ENCODE data around the gene TMEM175. TPM values are rescaled to one million over a fixed set of nuclear protein-coding genes. Genes with fewer than 3 reads are reported as not detected.

TMEM175 gene, protein sequence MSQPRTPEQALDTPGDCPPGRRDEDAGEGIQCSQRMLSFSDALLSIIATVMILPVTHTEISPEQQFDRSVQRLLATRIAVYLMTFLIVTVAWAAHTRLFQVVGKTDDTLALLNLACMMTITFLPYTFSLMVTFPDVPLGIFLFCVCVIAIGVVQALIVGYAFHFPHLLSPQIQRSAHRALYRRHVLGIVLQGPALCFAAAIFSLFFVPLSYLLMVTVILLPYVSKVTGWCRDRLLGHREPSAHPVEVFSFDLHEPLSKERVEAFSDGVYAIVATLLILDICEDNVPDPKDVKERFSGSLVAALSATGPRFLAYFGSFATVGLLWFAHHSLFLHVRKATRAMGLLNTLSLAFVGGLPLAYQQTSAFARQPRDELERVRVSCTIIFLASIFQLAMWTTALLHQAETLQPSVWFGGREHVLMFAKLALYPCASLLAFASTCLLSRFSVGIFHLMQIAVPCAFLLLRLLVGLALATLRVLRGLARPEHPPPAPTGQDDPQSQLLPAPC
- total RNA-seq: 10 to 100 TPM; 17.4 to 39.1 (median 30.1) TPM

GRCh38 chr4:931960-932712, at the start of gene TMEM175, which contains the start of gene GAK:
Gene TMEM175 (plus strand): TSS chr4:932460. CDS start chr4:947740, 15,280 bp downstream.
Gene GAK (minus strand): TSS chr4:932316. CDS start chr4:932187, 129 bp downstream.
- TF ChIP-seq, protein P1, sequence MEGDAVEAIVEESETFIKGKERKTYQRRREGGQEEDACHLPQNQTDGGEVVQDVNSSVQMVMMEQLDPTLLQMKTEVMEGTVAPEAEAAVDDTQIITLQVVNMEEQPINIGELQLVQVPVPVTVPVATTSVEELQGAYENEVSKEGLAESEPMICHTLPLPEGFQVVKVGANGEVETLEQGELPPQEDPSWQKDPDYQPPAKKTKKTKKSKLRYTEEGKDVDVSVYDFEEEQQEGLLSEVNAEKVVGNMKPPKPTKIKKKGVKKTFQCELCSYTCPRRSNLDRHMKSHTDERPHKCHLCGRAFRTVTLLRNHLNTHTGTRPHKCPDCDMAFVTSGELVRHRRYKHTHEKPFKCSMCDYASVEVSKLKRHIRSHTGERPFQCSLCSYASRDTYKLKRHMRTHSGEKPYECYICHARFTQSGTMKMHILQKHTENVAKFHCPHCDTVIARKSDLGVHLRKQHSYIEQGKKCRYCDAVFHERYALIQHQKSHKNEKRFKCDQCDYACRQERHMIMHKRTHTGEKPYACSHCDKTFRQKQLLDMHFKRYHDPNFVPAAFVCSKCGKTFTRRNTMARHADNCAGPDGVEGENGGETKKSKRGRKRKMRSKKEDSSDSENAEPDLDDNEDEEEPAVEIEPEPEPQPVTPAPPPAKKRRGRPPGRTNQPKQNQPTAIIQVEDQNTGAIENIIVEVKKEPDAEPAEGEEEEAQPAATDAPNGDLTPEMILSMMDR (IDR thresholded peaks at IDR 0.05): no peak
- no peak for TF ChIP-seq POLR2A (IDR thresholded peaks at IDR 0.05)
- 0 to 2% methylated on average over 29 to 50 of the region's 99 CpGs for WGBS, 2 donors
- DNase-seq (ENCODE audit: low spot score in 2 of 2): peak; percentile 93 to 99
- intact Hi-C loops (cut with DNase I; ENCODE audit: low total_unique reads): no loop called here
- H3K4me3 ChIP-seq (ENCODE audit: low read depth, poor library complexity, severe bottlenecking): peak within 1 kb of the TSS; percentile 99

GRCh38 chr4:882646-883045, 49.6 kb upstream of the TMEM175 start:
- 94% methylated on average over 21 to 22 of the region's 22 CpGs for WGBS, 2 donors
- intact Hi-C loops (cut with DNase I; ENCODE audit: low total_unique reads): no loop called here
- DNase-seq (ENCODE audit: low spot score in 2 of 2): no peak
- H3K4me3 ChIP-seq (ENCODE audit: low read depth, poor library complexity, severe bottlenecking): no peak overlapping the region
- TF ChIP-seq, protein P1 (IDR thresholded peaks at IDR 0.05): no peak
- TF ChIP-seq POLR2A (IDR thresholded peaks at IDR 0.05): no peak

DNA sequence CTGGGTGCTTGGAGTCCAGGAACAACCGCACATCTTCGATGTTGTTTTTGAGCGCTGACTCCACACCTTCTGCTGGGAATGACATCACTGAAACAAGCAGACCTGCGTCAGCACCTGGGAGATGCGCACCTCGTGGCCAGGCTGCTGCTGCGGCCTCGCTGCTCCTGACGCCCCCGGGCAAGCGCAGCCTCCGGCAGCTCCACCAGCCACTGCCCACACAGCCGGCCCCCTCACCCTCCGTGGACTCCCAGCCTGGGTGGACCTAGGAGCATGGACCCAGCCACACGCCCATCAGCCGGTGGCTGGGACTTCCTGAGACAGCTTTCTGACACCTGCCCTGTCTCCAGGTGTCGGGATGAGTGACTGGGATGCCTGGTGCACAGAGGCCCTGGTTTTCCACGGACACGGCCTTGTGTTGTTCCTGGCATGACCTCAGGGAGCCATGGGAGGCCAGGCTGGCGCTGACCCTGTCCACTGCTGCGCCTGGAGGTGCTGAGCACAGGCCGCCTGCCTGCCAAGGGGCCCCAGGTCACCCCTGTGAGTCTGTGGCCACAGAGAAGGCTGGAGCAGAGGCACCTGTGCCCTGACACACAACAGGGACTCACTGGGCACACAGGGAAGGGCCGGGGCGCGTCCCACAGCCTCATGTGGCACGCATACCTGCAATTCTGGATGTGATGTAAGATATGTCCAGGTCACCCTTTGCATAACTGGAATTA, 48.7 kb upstream of the TMEM175 start:
- WGBS, 2 donors: 96 to 97% methylated on average over 18 to 22 of the region's 26 CpGs
- H3K4me3 ChIP-seq (ENCODE audit: low read depth, poor library complexity, severe bottlenecking): no peak overlapping the region
- DNase-seq (ENCODE audit: low spot score in 2 of 2): no peak
- intact Hi-C loops (cut with DNase I; ENCODE audit: low total_unique reads): no loop called here
- TF ChIP-seq POLR2A (IDR thresholded peaks at IDR 0.05): no peak
- TF ChIP-seq, protein P1 (IDR thresholded peaks at IDR 0.05): no peak

DNA sequence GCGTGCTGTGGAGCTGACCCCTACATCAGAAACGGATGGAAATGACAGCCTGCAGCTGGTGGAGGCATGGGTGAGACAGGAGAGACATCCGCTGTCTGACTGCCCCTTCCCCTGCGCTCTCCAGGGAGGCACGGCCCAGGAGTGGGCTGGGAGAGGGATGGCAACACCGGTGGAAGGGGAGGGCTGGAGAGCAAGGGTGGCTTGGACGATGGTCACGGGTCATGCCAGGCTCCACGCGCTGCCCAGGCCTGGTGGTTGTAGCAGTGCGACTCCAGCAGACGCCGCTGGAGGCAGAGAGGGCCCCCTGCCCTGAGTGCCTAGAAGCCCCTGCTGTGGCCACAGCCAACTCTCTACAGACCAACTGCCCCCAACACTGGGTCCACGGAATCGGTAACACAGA, 48.0 kb upstream of the TMEM175 start:
- H3K4me3 ChIP-seq (ENCODE audit: low read depth, poor library complexity, severe bottlenecking): no peak overlapping the region
- intact Hi-C loops (cut with DNase I; ENCODE audit: low total_unique reads): no loop called here
- WGBS, 2 donors: 82 to 93% methylated on average over 14 to 15 of the region's 15 CpGs
- no peak for TF ChIP-seq POLR2A (IDR thresholded peaks at IDR 0.05)
- TF ChIP-seq, protein P1 (IDR thresholded peaks at IDR 0.05): no peak
- no peak for DNase-seq (ENCODE audit: low spot score in 2 of 2)

DNA sequence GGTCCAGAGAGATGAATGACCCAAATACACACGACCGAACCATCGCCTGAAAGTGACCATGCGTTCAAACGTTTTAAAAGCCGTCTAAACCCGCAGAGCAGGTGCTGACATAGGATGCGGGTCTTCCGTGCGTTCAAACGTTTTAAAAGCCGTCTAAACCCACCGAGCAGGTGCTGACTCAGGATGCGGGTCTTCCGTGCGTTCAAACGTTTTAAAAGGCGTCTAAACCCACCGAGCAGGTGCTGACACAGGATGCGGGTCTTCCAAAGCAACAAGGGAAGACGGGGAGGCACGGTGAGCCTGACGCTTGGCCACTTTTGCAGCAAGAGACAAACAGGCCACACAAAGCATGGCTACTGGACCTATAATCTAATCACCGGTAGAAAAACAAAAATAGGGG, 47.4 kb upstream of the TMEM175 start:
- 90% methylated on average over 24 of the region's 24 CpGs for WGBS, 2 donors
- TF ChIP-seq, protein P1 (IDR thresholded peaks at IDR 0.05): no peak
- no peak for TF ChIP-seq POLR2A (IDR thresholded peaks at IDR 0.05)
- intact Hi-C loops (cut with DNase I; ENCODE audit: low total_unique reads): no loop called here
- no peak for DNase-seq (ENCODE audit: low spot score in 2 of 2)
- H3K4me3 ChIP-seq (ENCODE audit: low read depth, poor library complexity, severe bottlenecking): no peak overlapping the region

Measured in lower leg skin (tissue), 4 donors.